K562 (cell line): ENCODE results near the gene EGFL7. TPM values are rescaled to one million over a fixed set of nuclear protein-coding genes. Genes with fewer than 3 reads are reported as not detected.

Source experiments
- ARNT ChIP-seq, 2 experiments: fragments of 450-650 bp; IDR thresholded peaks; 2 replicates each; pipeline ENCODE4 v1.6.1; 2016; ENCODE audit warnings: mild to moderate bottlenecking in 1 of 2
- ATF3 ChIP-seq, 2 experiments: fragments of 450-650 bp in 1 of 2; sonication (generic) in 1 of 2; formaldehyde crosslinking in 1 of 2; IDR thresholded peaks in 1 of 2; conservative IDR thresholded peaks in 1 of 2; 2 replicates each; pipeline versions ENCODE4 v1.6.1 to v1.8.1; 2016 to 2023; ENCODE audit warnings: mild to moderate bottlenecking in 2 of 2, moderate library complexity in 2 of 2, inconsistent platforms in 1 of 2, missing genetic modification reagents in 1 of 2
- BHLHE40 ChIP-seq: IDR thresholded peaks from 2 replicates; pipeline ENCODE4 v1.6.1; 2011; ENCODE audit warnings: low read length, improper control_type of control experiment
- CHCHD3 ChIP-seq: fragments of 250-450 bp; sonication (Bioruptor Pico); IDR thresholded peaks from 2 replicates; pipeline ENCODE4 v2.1.2; 2022; ENCODE audit warnings: mild to moderate bottlenecking
- E2F6 ChIP-seq, 2 experiments: IDR thresholded peaks; 2 replicates each; pipeline ENCODE4 v1.6.1; 2011; ENCODE audit warnings: borderline replicate concordance in 1 of 2, control low read depth in 1 of 2, low read depth in 1 of 2, low read length in 1 of 2, mild to moderate bottlenecking in 1 of 2, mixed read lengths in 1 of 2, moderate library complexity in 1 of 2; ENCODE audit not compliant: insufficient read depth in 1 of 2, insufficient read length in 1 of 2, poor library complexity in 1 of 2, severe bottlenecking in 1 of 2; ENCODE audit errors: extremely low read depth in 1 of 2
- HDAC2 ChIP-seq: fragments of 450-650 bp; IDR thresholded peaks from 2 replicates; pipeline ENCODE4 v1.6.1; 2016; ENCODE audit warnings: mild to moderate bottlenecking
- HOXB6 ChIP-seq: fragments of 250-450 bp; sonication (Bioruptor Pico); IDR thresholded peaks from 2 replicates; pipeline ENCODE4 v1.5.1; 2022; ENCODE audit warnings: mild to moderate bottlenecking, borderline replicate concordance
- KDM5B ChIP-seq: fragments of 200-600 bp; sonication (generic); IDR thresholded peaks from 2 replicates; pipeline ENCODE4 v1.6.1; 2012; ENCODE audit warnings: low read depth, mild to moderate bottlenecking, moderate library complexity, low read length, control low read depth, inconsistent platforms; ENCODE audit not compliant: insufficient replicate concordance
- L3MBTL2 ChIP-seq: fragments of 450-650 bp; IDR thresholded peaks from 2 replicates; pipeline ENCODE4 v1.6.1; 2016; ENCODE audit warnings: mild to moderate bottlenecking, moderate library complexity
- MNT ChIP-seq, 2 experiments: fragments of 450-650 bp; conservative IDR thresholded peaks; 2 replicates each; pipeline ENCODE4 v1.6.1; 2017; ENCODE audit warnings: mild to moderate bottlenecking in 2 of 2, moderate library complexity in 2 of 2
- NCOA4 ChIP-seq: fragments of 450-650 bp; IDR thresholded peaks from 2 replicates; pipeline ENCODE4 v1.6.1; 2018; ENCODE audit warnings: mild to moderate bottlenecking; ENCODE audit not compliant: partially characterized antibody
- POLR2B ChIP-seq: fragments of 450-650 bp; IDR thresholded peaks from 2 replicates; pipeline ENCODE4 v1.6.1; 2018; ENCODE audit warnings: low read depth; ENCODE audit not compliant: partially characterized antibody
- RBFOX2 ChIP-seq: fragments of 200-400 bp; formaldehyde crosslinking; IDR thresholded peaks from 2 replicates; pipeline ENCODE4 v1.6.1; 2017; ENCODE audit warnings: low read depth, mild to moderate bottlenecking, low read length, moderate library complexity
- SETDB1 ChIP-seq: IDR thresholded peaks from one replicate; pipeline ENCODE4 v1.6.1; 2012; ENCODE audit warnings: low read length, control low read depth, inconsistent platforms
- SRSF9 ChIP-seq: fragments of 200-400 bp; formaldehyde crosslinking; IDR thresholded peaks from 2 replicates; pipeline ENCODE4 v1.6.1; 2017; ENCODE audit warnings: low read depth, low read length, borderline replicate concordance
- STAT5A ChIP-seq: IDR thresholded peaks from 2 replicates; pipeline ENCODE4 v1.6.1; 2012; ENCODE audit warnings: low read length, inconsistent platforms, borderline replicate concordance
- TBL1XR1 ChIP-seq, 2 experiments: IDR thresholded peaks; 2 replicates each; pipeline ENCODE4 v1.6.1; 2012; ENCODE audit warnings: improper control_type of control experiment in 2 of 2, low read length in 2 of 2, mild to moderate bottlenecking in 1 of 2
- THRAP3 ChIP-seq: fragments of 450-650 bp; IDR thresholded peaks from 2 replicates; pipeline ENCODE4 v1.6.1; 2016; ENCODE audit warnings: mild to moderate bottlenecking, inconsistent platforms, borderline replicate concordance
- ZBTB7A ChIP-seq: IDR thresholded peaks from 2 replicates; pipeline ENCODE4 v1.6.1; 2011; ENCODE audit warnings: low read depth, mild to moderate bottlenecking, low read length, moderate library complexity, borderline replicate concordance; ENCODE audit not compliant: control insufficient read depth
- ZC3H4 ChIP-seq: sonication (generic); formaldehyde crosslinking; IDR thresholded peaks from 2 replicates; pipeline ENCODE4 v1.9.0; 2021; ENCODE audit warnings: missing genetic modification reagents, borderline replicate concordance
- ZFP36 ChIP-seq: fragments of 150-350 bp; IDR thresholded peaks from 2 replicates; pipeline ENCODE4 v1.6.1; 2018; ENCODE audit warnings: low read length, low read depth; ENCODE audit not compliant: partially characterized antibody
- ZKSCAN1 ChIP-seq: fragments of 150-350 bp; IDR thresholded peaks from 2 replicates; pipeline ENCODE4 v1.6.1; 2016; ENCODE audit warnings: low read depth, low read length
- ZNF121 ChIP-seq: sonication (generic); formaldehyde crosslinking; conservative IDR thresholded peaks from 2 replicates; pipeline ENCODE4 v1.8.0; 2022; ENCODE audit warnings: missing genetic modification reagents
- ZNF217 ChIP-seq: sonication (generic); formaldehyde crosslinking; IDR thresholded peaks from 2 replicates; pipeline ENCODE4 v1.8.0; 2022; ENCODE audit warnings: mild to moderate bottlenecking, missing genetic modification reagents
- ZNF263 ChIP-seq: sonication (generic); formaldehyde crosslinking; IDR thresholded peaks from 2 replicates; pipeline ENCODE4 v1.8.0; 2022; ENCODE audit warnings: mild to moderate bottlenecking, missing genetic modification reagents, borderline replicate concordance
- polyA plus RNA-seq, 8 experiments: library from polyadenylated mRNA; depleted of rRNA in 4 of 8; stranded (reverse) in 5 of 8; unstranded in 3 of 8; fragments of >200 nt; fragmentation: Nextera tagmentation in 2 of 8; fragmentation: Illumina TruSeq in 1 of 8; extraction: Ambion mirVana in 2 of 8; extraction: Trizol in 1 of 8; gene quantifications; 2 replicates each; pipeline versions ENCODE4 v1.2.1 to v1.2.3, GENCODE V29; 2011 to 2014; ENCODE audit warnings: inconsistent platforms in 1 of 8, missing spikeins in 1 of 8
- total RNA-seq, 7 experiments: library from RNA; depleted of rRNA in 6 of 7; stranded (reverse); fragments of >200 nt in 6 of 7; fragmentation: Illumina TruSeq in 2 of 7; extraction: Trizol in 2 of 7; gene quantifications; 2 replicates each; pipeline versions ENCODE4 v1.2.1 to v1.2.3, GENCODE V29; 2011 to 2021; ENCODE audit warnings: low replicate concordance in 1 of 7

Gene EGFL7
- total and polyA plus RNA-seq, 9 of the 15 experiments (the other 6 are each of a cell fraction or from before 2014, with no cell fraction given) = 1.5 to 286 (median 55.5) TPM

GRCh38 chr9:136674786-136675349 is 12.2 kb downstream of the EGFL7 start (continued):
- TF ChIP-seq ATF3 (IDR thresholded peaks at IDR 0.05) (no peak), ATF3 (CRISPR knock-in tag; conservative IDR thresholded peaks at IDR 0.05) (no peak), HOXB6 (CRISPR knock-in tag) (no peak), ZNF217 (CRISPR knock-in tag) (no peak), L3MBTL2 (peak; percentile 75), ZNF121 (CRISPR knock-in tag) (no peak), TBL1XR1 (IDR thresholded peaks at IDR 0.05; ENCODE audit: low read length in 2 of 2) (0 out of 4 replicates have a peak, but pooled peaks of 1 of the 2 experiments have one; percentile 13), CHCHD3 (CRISPR knock-in tag) (no peak), KDM5B (peak; percentile 31), THRAP3 (no peak), ZKSCAN1 (no peak), NCOA4 (no peak), E2F6 (IDR thresholded peaks at IDR 0.05; ENCODE audit: borderline replicate concordance in 1 of 2, extremely low read depth in 1 of 2, insufficient read depth in 1 of 2, insufficient read length in 1 of 2, low read depth in 1 of 2, low read length in 1 of 2, poor library complexity in 1 of 2, severe bottlenecking in 1 of 2) (peak in 1 of 2 experiments; percentile 55), ZFP36 (peak; percentile 13), BHLHE40 (peak; percentile 51), SRSF9 (no peak), SETDB1 (no peak), POLR2B (peak; percentile 7), ZNF263 (no peak), ARNT (IDR thresholded peaks at IDR 0.05) (no peak), HDAC2 (no peak), STAT5A (no peak), MNT (conservative IDR thresholded peaks at IDR 0.05) (peak in 1 of 2 experiments; percentile 55; a peak in 2 of 4 replicates), RBFOX2 (peak; percentile 34), ZBTB7A (peak; percentile 35; the same call in 1 of the 2 replicates), ZC3H4 (CRISPR knock-in tag) (no peak)
